Measurements from ENCODE around the gene NPLOC4. TPM values are rescaled to one million over a fixed set of nuclear protein-coding genes. Genes with fewer than 3 reads are reported as not detected.

The NPLOC4 gene
- total RNA-seq, 3 donors from 2014 or later, result 56.0 to 69.0 (median 57.8) TPM

DNA sequence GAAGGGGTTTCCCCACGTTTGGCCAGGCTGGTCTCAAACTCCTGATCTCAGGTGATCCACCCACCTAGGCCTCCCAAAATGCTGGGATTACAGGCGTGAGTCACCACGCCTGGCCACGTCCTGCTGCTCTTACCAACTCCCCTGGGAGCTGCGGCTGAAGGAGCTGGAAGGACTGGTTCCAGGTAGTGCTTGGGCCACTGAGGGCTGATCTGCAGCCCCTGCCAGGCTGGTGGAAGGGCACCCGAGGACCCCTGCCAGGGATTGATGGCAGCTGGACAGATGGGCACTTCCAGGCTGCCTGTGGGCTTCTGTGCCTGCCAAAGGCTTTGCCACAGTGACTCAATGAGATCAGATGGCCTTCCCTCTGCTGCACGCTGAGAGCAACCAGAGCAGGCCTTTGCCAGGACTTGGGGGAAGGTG lies 27.1 kb upstream of the NPLOC4 start:
- Histone ChIP-seq H3K4me3 (no peak overlapping the region), H3K36me3 (no peaks in the 10 kb centered on the region), H3K27ac (no peak overlapping the region), H3K27me3 (no peaks in the 10 kb centered on the region), H3K9me3 (no peaks in the 10 kb centered on the region), H3K4me1 (peaks cover 0 to 13% of the 10 kb centered on the region in 2 donors)
- intact Hi-C loops (cut with DNase I; ENCODE audit: low total_unique reads), result no loop called here
- TF ChIP-seq POLR2A (IDR thresholded peaks at IDR 0.05) (no peak), POLR2AphosphoS5 (IDR thresholded peaks at IDR 0.05) (no peak)
- TF ChIP-seq, protein P1, sequence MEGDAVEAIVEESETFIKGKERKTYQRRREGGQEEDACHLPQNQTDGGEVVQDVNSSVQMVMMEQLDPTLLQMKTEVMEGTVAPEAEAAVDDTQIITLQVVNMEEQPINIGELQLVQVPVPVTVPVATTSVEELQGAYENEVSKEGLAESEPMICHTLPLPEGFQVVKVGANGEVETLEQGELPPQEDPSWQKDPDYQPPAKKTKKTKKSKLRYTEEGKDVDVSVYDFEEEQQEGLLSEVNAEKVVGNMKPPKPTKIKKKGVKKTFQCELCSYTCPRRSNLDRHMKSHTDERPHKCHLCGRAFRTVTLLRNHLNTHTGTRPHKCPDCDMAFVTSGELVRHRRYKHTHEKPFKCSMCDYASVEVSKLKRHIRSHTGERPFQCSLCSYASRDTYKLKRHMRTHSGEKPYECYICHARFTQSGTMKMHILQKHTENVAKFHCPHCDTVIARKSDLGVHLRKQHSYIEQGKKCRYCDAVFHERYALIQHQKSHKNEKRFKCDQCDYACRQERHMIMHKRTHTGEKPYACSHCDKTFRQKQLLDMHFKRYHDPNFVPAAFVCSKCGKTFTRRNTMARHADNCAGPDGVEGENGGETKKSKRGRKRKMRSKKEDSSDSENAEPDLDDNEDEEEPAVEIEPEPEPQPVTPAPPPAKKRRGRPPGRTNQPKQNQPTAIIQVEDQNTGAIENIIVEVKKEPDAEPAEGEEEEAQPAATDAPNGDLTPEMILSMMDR (IDR thresholded peaks at IDR 0.05), result no peak
- no peak for DNase-seq (ENCODE audit: low spot score in 2 of 2)

DNA sequence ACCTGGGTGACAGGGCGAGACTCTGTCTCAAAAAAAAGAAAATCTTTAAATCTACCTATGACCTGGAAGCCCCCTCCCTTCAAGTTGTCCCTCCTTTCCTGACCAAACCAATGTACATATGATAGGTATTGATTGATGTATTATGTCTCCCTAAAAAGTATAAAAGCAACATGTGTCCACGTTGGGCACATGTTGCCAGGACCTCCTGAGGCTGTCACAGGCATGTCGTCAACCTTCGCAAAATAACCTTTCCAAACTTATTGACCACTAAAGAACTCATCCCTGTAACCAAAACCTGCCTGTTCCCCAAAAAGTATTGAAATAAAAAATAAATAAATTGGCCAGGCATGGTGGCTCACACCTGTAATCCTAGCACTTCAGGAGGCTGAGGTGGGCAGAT lies 25.1 kb upstream of the NPLOC4 start:
- no peak overlapping the region for H3K4me3 ChIP-seq
- H3K36me3 ChIP-seq, result no peaks in the 10 kb centered on the region
- H3K27ac ChIP-seq, result no peak overlapping the region
- H3K4me1 ChIP-seq, result peaks cover 0 to 7% of the 10 kb centered on the region in 2 donors
- H3K9me3 ChIP-seq, result no peaks in the 10 kb centered on the region
- intact Hi-C loops (cut with DNase I; ENCODE audit: low total_unique reads), result no loop called here
- TF ChIP-seq, protein P1 (IDR thresholded peaks at IDR 0.05), result no peak
- TF ChIP-seq POLR2A (IDR thresholded peaks at IDR 0.05) (no peak), POLR2AphosphoS5 (IDR thresholded peaks at IDR 0.05) (no peak)
- H3K27me3 ChIP-seq, result no peaks in the 10 kb centered on the region
- DNase-seq (ENCODE audit: low spot score in 2 of 2), result no peak

DNA sequence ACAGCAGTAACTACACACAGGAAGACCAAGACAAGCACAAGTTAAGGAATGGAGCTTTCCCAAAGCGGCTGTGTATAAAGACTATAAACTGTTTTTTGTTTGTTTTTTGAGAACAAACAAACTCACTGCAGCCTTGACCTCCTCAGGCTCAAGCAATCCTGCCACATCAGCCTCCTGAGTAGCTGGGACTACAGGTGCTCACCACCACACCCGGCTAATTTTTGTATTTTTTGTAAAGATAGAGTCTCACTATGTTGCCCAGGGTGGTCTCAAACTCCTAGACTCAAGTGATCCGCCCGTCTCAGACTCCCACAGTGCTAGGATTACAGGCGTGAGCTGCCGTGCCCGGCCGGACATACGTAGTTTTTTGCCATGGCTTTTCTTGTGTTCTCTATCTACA lies 23.5 kb upstream of the NPLOC4 start:
- peak overlapping the region; percentile 86 to 90 for H3K27ac ChIP-seq
- DNase-seq (ENCODE audit: low spot score in 2 of 2), result no peak
- no peak overlapping the region for H3K4me3 ChIP-seq
- TF ChIP-seq POLR2AphosphoS5 (IDR thresholded peaks at IDR 0.05) (no peak), POLR2A (IDR thresholded peaks at IDR 0.05) (no peak)
- TF ChIP-seq, protein P1 (IDR thresholded peaks at IDR 0.05), result no peak
- peaks cover 0 to 3% of the 10 kb centered on the region in 2 donors for H3K27me3 ChIP-seq
- H3K36me3 ChIP-seq, result no peaks in the 10 kb centered on the region
- H3K4me1 ChIP-seq, result peaks cover 0 to 3% of the 10 kb centered on the region in 2 donors
- H3K9me3 ChIP-seq, result no peaks in the 10 kb centered on the region
- intact Hi-C loops (cut with DNase I; ENCODE audit: low total_unique reads), result no loop called here

DNA sequence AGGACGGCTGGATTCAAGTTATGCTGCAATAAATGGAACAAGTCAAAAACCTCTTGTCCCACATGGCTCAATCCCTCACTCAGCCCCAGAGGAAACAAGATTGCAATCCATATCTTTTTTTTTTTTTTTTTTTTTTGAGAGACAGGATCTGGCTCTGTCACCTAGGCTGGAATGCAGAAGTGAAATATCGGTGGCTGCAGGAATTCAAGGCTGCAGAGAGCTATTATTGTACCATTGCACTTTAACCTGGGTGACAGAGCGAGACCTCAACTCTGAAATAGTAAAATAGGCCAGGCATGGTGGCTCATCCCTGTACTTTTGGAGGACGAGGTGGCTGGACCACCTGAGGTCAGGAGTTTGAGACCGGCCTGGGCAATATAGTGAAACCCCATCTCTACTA lies 22.1 kb upstream of the NPLOC4 start:
- H3K27me3 ChIP-seq, result peaks cover 0 to 5% of the 10 kb centered on the region in 2 donors
- intact Hi-C loops (cut with DNase I; ENCODE audit: low total_unique reads), result no loop called here
- no peaks in the 10 kb centered on the region for H3K36me3 ChIP-seq
- no peak for DNase-seq (ENCODE audit: low spot score in 2 of 2)
- TF ChIP-seq POLR2AphosphoS5 (IDR thresholded peaks at IDR 0.05), result no peak
- TF ChIP-seq, protein P1 (IDR thresholded peaks at IDR 0.05), result no peak
- no peaks in the 10 kb centered on the region for H3K9me3 ChIP-seq
- H3K4me1 ChIP-seq, result no peaks in the 10 kb centered on the region
- peak overlapping the region in 1 of 3 donors; percentile 1 for H3K4me3 ChIP-seq
- H3K27ac ChIP-seq, result peak overlapping the region; percentile 49 to 90

DNA sequence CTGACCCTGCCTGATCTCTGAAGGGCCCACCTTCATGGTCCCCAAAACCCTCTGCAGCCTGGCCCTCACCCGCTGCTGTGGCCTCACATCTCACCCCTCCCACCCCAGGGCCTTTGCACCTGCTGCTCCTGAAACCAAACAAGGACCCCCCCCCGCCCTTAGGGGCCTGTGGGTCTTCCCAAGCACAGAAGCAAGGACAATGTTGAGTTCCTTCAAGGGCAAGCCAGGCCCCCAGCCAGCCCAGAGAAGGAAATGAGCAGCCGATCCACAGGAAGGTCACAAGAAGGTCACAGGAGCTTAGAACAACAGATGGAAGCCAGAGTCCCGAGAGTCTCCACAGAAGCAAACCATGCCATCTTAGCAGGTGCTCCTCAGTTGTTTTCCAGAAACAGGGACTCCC lies 19.9 kb upstream of the NPLOC4 start:
- Histone ChIP-seq H3K4me1 (no peaks in the 10 kb centered on the region), H3K4me3 (no peak overlapping the region), H3K9me3 (no peaks in the 10 kb centered on the region), H3K27ac (no peak overlapping the region), H3K27me3 (peaks cover 0 to 17% of the 10 kb centered on the region in 2 donors), H3K36me3 (no peaks in the 10 kb centered on the region)
- no peak for DNase-seq (ENCODE audit: low spot score in 2 of 2)
- intact Hi-C loops (cut with DNase I; ENCODE audit: low total_unique reads), result no loop called here
- no peak for TF ChIP-seq POLR2AphosphoS5 (IDR thresholded peaks at IDR 0.05)
- TF ChIP-seq, protein P1 (IDR thresholded peaks at IDR 0.05), result no peak
- TF ChIP-seq POLR2A (IDR thresholded peaks at IDR 0.05), result no peak
